ENCODE measurements around the gene NHS. TPM values are rescaled to one million over a fixed set of nuclear protein-coding genes. Genes with fewer than 3 reads are reported as not detected.

The NHS gene
- total and polyA plus RNA-seq, 2 of the 13 experiments (the other 11 are each of a cell fraction or from before 2014, with no cell fraction given), result 0.02 TPM; not detected in 1

- TF ChIP-seq ZKSCAN8 (CRISPR knock-in tag; IDR thresholded peaks at IDR 0.05; ENCODE audit: borderline replicate concordance) (no peak), KLF9 (CRISPR knock-in tag; IDR thresholded peaks at IDR 0.05; ENCODE audit: low read depth) (no peak), YY1 (IDR thresholded peaks at IDR 0.05; ENCODE audit: insufficient read depth, insufficient replicate concordance, low read depth, low read length) (peak; percentile 63), ZNF570 (CRISPR knock-in tag; IDR thresholded peaks at IDR 0.05; ENCODE audit: borderline replicate concordance) (no peak), IKZF1 (IDR thresholded peaks at IDR 0.05) (no peak), ZMYM2 (CRISPR knock-in tag; IDR thresholded peaks at IDR 0.05) (no peak), PLRG1 (conservative IDR thresholded peaks at IDR 0.05) (no peak), PITX1 (CRISPR knock-in tag; IDR thresholded peaks at IDR 0.05) (no peak), ZNF879 (CRISPR knock-in tag; IDR thresholded peaks at IDR 0.05) (no peak), MAZ (IDR thresholded peaks at IDR 0.05; ENCODE audit: borderline replicate concordance, low read depth, low read length) (no peak), MAZ (CRISPR knock-in tag; IDR thresholded peaks at IDR 0.05; ENCODE audit: low read depth) (no peak), SUZ12 (IDR thresholded peaks at IDR 0.05; ENCODE audit: low read depth, low read length) (no peak), HIC2 (CRISPR knock-in tag; IDR thresholded peaks at IDR 0.05; ENCODE audit: low read depth) (no peak), ZNF367 (CRISPR knock-in tag; IDR thresholded peaks at IDR 0.05; ENCODE audit: borderline replicate concordance) (no peak), ZNF790 (CRISPR knock-in tag; IDR thresholded peaks at IDR 0.05; ENCODE audit: borderline replicate concordance) (no peak), PLSCR1 (CRISPR knock-in tag; IDR thresholded peaks at IDR 0.05; ENCODE audit: borderline replicate concordance) (no peak), PAF1 (CRISPR knock-in tag; IDR thresholded peaks at IDR 0.05) (no peak), CHD2 (IDR thresholded peaks at IDR 0.05; ENCODE audit: low read depth, low read length) (0 out of 2 replicates have a peak, but pooled peaks have one; percentile 29), ZNF253 (CRISPR knock-in tag; IDR thresholded peaks at IDR 0.05; ENCODE audit: borderline replicate concordance) (no peak), REPIN1 (CRISPR knock-in tag; IDR thresholded peaks at IDR 0.05; ENCODE audit: borderline replicate concordance, low read depth) (no peak), MIXL1 (CRISPR knock-in tag; IDR thresholded peaks at IDR 0.05) (no peak)
- TF ChIP-seq, protein P1, sequence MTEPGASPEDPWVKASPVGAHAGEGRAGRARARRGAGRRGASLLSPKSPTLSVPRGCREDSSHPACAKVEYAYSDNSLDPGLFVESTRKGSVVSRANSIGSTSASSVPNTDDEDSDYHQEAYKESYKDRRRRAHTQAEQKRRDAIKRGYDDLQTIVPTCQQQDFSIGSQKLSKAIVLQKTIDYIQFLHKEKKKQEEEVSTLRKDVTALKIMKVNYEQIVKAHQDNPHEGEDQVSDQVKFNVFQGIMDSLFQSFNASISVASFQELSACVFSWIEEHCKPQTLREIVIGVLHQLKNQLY (CRISPR knock-in tag; IDR thresholded peaks at IDR 0.05), result no peak
- TF ChIP-seq, protein P2, sequence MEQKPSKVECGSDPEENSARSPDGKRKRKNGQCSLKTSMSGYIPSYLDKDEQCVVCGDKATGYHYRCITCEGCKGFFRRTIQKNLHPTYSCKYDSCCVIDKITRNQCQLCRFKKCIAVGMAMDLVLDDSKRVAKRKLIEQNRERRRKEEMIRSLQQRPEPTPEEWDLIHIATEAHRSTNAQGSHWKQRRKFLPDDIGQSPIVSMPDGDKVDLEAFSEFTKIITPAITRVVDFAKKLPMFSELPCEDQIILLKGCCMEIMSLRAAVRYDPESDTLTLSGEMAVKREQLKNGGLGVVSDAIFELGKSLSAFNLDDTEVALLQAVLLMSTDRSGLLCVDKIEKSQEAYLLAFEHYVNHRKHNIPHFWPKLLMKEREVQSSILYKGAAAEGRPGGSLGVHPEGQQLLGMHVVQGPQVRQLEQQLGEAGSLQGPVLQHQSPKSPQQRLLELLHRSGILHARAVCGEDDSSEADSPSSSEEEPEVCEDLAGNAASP (CRISPR knock-in tag; IDR thresholded peaks at IDR 0.05; ENCODE audit: borderline replicate concordance), result no peak
- TF ChIP-seq, protein P3, sequence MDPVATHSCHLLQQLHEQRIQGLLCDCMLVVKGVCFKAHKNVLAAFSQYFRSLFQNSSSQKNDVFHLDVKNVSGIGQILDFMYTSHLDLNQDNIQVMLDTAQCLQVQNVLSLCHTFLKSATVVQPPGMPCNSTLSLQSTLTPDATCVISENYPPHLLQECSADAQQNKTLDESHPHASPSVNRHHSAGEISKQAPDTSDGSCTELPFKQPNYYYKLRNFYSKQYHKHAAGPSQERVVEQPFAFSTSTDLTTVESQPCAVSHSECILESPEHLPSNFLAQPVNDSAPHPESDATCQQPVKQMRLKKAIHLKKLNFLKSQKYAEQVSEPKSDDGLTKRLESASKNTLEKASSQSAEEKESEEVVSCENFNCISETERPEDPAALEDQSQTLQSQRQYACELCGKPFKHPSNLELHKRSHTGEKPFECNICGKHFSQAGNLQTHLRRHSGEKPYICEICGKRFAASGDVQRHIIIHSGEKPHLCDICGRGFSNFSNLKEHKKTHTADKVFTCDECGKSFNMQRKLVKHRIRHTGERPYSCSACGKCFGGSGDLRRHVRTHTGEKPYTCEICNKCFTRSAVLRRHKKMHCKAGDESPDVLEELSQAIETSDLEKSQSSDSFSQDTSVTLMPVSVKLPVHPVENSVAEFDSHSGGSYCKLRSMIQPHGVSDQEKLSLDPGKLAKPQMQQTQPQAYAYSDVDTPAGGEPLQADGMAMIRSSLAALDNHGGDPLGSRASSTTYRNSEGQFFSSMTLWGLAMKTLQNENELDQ (CRISPR knock-in tag; IDR thresholded peaks at IDR 0.05; ENCODE audit: borderline replicate concordance), result no peak
Measured at GRCh38 chrX:17736856-17737709, 362.1 kb downstream of the NHS start, which contains the start of gene SCML1 (continued).
